NCI-H748 treated with DMSO at 0.1 percent for 48 hours (cell line): Measurements from ENCODE around the gene EXOSC2.

Source experiments
- DNase-seq: peaks from one replicate; lab custom pipeline; 2025; lab: John Stamatoyannopoulos, UW

Gene EXOSC2, protein sequence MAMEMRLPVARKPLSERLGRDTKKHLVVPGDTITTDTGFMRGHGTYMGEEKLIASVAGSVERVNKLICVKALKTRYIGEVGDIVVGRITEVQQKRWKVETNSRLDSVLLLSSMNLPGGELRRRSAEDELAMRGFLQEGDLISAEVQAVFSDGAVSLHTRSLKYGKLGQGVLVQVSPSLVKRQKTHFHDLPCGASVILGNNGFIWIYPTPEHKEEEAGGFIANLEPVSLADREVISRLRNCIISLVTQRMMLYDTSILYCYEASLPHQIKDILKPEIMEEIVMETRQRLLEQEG

DNA sequence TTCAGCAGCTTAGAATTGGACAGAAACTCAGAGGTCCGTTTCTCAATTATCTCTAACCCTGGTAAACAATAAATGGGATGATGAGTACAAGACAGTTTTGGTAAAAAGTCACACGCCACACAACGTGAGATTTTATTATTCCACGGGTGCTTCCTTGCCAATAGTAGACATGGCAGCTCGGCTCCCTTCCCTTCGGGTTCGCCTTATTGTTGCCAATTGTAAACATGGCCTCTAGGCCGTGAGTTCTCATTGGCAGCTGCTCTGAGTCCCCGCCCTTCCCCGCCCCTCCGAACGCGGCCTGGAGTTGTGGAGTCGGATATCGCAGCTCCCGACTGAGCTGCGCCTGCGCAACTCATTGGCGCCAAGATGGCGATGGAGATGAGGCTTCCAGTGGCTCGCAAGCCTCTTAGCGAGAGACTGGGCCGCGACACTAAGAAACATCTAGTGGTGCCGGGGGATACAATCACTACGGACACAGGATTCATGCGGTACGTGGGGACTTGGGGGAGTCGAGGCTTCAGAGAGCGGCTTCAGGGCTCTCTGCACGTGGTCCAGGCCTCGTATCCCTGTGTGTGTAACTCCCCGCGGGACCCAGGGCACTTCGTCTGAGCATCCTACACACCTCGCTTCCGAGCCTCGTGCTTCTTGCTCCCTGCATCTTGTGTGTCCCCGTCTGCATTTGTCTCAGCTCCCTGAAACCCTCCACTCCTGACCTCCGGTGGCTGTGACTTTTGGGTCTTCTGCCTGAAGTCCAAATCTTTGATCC, at the start of gene EXOSC2:
TSS of gene EXOSC2 (plus strand) at position 355 of the 766 bp plus-strand sequence. CDS start at position 367, 12 bp downstream.
- peak; percentile 89 for DNase-seq

DNA sequence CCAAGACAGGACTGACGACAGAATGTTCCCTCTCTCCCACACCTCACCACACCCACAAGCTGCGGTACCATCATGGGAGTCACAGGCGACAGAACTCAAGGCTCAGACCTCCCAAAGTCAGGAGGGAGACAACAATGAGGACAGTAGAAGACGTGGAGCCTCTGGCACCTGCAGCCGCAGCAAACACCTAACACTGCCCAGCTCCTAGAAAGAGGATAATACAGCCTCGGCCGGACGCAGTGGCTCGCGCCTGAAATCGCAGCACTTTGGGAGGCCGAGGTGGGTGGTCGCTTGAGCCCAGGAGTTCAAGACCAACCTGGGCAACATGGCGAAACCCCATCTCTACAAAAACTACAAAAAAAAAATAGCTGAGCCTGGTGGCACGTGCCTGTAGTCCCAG, 42.4 kb upstream of the EXOSC2 start:
- no peak for DNase-seq

DNA sequence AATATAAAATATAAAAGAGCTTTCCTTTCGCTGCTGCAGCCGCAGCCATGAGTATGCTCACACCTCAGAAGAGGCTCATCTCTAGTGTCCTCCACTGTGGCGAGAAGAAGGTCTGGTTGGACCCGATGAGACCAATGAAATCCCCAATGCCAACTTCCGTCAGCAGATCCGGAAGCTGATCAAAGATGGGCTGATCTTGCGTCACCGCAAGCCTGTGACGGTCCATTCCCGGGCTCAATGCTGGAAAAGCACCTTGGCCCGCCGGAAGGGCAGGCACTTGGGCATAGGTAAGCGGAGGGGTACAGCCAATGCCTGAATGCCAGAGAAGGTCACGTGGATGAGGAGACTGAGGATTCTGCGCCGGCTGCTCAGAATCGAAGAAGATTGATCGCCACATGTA, 41.8 kb upstream of the EXOSC2 start:
- DNase-seq: no peak

DNA sequence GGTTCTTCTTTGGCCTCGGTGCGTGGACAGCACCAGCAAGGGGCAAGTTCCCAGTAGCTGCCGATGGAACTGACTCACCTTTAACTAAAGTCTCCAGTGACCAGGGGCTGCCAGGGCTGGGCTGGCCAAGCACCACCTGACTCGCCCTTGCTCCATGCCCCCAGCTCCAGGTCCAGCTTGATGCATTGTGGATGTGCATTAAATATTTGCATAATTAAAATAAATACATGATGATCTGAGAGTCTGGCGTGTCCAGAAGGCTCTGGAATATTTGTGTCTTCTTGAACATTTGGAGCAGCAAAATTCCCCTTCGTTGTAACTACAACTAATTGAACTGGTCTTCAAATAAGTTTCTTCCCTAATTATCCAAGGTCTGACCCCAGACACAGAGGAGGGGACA, 38.7 kb upstream of the EXOSC2 start:
- DNase-seq: no peak

DNA sequence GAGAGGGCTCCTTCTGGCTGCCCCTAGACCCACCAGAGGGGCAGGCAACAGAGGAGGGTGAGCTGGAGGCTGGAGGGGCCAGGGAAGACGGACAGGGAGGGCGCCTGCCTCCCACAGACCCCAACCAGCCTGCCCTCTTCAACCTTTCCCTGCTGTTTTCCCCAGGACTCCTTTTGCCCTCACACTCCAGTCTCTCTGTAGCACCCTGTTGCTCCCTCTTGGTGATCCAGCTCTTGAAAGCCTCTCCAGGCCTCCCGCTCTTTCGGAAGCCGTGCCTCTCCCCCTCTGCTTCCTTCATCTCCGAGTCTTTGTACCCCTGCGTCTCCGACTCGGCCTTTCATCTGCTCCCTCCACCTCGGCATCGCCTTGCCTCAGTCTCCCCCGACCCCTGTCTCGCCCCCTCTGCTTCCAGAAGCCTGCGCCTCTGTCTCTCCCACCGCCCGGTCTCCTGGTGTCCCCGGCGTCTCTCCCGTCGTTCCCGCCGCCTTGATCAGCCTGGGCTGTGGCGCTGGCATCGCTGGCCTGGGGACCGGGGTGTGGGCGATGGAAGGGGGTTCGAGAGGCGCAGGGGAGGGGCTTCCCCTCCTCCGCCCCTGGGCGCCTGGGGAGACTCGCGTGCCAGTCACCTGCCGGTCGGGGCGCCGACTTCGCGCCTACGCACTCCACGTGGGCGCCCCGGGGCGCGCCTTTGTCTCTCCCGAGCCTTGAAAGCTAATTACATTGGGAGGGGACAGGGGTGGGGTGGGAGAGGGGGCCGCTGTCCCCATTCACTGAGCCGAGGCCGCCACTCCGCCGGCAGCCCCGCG, 34.5 kb upstream of the EXOSC2 start:
- no peak for DNase-seq

DNA sequence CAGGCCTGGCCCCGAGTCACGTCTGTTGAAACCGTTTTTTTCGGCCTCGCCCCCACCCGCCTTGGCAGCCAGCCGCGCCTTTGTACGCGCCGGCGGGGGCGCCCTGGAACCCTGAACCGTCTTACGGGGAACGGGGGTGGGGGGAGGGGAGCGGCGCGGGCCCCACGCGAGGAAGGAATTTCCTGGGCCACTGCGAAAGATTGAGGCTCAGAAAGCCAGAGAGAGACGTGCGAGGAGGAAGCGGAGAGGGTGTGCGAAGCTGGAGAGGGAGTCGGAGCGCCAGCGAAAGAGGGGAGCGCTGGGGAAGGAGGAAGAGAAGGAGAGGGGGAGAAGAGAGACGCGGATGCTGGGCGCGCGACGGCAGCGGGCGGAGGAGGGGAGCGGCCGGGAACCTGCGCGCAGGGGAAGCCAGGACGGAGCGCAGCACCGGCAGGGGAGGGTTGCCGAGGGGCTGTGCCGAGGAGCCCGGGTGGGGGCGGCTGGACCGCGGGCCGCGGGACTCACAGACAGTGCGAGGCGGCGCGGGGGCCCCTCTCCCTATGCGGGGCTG, 33.8 kb upstream of the EXOSC2 start:
- no peak for DNase-seq

DNA sequence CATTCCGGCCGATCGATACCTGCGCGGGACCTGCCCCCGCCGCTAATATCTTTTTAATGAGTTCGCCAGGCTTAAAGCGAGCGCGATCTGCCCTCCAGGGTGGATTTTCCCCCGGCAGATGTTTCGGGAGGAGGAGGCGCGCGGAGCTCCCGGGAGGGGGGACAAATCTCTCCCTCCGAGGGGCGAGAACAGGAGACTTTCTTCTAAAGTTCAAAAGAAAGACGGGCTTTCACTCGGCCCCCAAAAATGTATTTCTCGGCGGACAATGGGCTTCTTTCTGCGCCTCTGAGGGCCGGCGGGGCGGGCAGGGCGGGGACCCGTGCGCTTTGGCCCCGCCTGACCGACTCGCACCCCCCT, 33.3 kb upstream of the EXOSC2 start:
- DNase-seq: no peak

DNA sequence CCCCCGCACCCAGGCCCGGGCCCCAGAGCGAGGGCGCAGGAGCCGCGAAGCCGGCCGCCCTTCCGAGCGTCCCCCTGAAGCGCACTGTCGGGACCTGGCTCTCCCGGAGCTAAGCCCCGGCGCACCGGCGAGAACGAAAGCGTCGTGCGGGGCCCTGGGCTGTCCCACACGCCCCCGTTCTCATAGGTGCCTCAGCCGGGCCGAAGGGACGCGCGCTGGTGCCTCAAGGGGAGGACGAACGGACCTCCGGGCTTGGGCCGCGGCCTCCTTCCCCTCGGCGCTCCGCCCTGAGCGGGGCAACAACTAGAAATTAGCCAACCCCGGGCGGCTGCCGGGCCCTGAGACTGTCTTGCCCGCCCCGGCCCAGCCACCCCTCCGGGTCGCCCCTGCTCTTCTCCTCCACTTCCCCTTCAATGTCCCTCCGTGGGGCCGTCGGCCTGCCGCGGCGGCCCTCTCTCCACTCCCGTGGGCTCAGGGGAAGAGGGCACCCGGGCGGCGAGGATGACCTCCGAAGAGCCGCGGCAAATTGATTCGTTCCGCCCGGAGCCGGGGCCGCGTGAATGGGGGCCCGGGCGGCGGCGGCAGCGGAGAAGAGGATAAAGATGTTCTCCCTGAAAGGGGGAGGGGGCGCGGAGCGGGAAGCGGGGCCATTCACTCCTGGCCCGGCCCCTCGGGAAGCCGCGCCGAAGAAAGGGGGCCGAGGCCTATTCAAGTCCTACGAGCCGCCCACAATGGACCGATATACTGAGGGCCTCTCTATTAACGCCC, 32.7 kb upstream of the EXOSC2 start:
- DNase-seq: no peak

DNA sequence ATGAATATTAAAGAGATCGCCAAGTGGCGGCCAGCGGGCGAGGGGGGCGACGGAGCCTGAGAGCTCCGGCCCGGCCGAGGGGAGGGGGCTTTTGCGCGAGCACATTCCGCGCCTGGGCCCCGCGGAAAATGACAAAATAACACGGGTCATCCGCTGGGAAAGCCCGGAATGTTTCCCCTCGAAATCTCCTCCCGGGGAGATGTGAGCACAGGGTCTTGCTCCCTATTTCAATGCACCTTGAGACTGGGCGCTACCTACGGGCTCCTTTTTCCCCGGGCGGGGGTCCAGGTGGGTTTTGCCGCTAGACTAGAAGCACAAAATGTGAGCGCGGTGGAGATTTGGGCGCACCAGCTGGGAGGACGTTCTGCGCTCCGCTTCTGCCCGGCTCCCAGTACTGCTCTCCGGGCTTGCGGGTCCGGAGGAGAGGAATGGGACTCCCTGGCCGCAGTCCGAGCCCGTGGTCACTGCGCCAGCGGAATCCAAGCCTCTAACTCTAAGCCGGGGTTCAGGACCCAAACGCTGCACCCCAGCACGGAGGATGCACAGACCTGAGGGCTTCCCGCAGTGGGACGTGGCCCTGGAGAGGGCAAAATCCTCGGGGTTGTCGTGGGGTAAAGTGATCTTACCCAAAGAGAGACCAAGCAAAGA, 32.0 kb upstream of the EXOSC2 start:
- DNase-seq: no peak

DNA sequence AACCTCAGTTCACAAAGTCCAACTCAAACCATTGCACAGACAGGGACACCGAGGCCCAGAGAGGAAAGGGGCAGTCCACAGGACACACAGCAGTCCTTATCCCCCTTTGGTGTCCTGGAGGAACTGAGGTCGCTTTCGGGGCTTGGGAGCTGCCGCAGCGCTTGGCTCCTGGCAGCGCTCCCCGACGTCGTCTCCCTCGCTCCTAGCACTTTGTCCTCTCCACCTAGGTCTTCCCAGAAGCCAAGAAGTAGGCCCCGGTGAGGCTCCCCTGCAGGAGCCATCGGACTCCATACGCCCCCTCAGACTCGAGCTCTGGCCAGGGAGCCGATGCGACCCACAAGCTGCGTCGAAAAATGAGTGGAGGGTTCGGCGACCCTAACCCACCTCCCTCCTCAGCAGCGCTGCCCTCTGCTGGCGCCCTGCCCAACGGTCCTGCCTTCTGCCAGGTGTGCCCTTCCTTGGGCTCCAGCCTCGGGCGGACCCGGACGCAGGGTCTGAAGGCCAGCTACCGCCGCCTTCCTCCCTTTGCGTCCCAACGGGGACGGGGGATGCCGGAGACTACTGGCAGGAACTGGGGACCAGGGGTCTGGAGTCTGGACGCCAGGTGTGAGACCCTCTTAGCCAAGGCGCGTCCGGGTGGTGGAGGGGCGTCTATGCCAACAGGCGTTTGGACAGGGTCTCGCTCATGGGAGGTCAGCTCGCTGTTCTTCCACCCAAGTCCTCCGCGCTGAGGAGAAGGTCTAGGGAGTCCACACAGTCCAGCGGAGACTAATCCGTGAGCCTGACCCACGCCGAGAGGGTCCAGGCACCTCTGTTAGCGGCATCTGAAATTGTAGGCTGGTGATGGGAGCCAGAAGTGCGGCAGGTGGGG, 31.2 kb upstream of the EXOSC2 start:
- DNase-seq: no peak

DNA sequence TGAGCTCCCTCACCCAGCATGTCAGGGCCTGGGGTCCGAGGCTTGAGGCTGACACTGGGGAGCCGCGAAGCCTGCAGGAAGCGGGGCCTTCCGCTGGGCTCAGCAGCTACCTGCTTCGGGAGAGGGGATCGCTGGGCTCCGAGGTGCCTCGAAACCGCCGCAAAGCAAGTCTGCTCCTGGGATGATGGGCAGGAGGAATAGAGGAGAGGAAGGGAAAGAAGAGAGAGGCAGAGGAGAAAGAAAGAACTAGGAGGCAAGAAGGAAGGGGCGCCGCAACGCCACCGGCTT, 30.7 kb upstream of the EXOSC2 start:
- DNase-seq: no peak

DNA sequence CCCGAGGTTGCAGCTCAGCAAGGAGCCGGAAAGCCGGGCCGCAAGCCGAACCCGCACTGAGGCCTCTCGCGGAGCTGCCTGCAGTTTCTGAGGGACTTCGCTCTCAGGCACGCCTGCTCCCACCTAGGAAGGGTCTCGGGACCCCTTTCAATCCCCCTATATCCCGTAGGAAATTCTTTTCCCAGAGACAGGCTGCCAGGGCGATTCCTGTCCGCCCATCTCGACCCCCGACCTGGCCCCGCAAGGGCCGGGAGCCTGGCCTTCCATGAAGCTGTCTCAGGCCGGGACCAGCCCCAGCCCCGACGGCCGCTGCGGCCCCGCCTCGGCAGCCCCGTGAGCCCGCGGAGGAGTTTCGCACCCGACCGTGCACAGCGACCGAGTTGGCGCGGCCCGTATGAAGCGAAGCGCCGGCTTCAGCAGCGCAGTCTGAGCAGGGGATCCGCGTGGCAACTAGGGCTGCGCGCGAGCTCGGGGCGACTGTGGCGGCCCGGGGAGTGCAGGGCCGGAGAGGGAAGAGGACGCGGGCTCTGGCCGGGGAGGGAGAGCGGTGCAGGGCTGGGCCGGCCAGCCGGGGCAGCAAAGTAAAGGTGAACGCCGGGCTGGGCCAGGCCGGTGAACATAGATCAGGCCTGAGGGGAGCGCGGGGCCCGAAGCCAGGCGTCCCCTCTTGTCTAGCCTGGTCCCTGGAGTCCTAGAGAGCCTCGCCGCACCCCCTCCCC, 30.2 kb upstream of the EXOSC2 start:
- no peak for DNase-seq

DNA sequence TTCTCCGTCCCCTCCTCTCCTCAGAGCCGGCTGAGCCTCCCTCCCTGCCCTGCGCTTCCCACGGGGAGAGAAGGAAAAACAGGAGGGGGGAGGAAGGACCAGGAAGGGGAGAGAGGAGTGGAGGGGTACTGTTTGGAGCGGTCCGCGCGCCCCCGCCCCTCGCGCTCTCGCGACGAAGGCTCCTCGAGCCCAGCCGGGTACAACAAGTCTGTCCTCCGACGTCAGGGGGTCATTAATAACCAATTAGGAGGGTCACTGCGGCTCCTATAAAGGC, 29.7 kb upstream of the EXOSC2 start:
- no peak for DNase-seq

DNA sequence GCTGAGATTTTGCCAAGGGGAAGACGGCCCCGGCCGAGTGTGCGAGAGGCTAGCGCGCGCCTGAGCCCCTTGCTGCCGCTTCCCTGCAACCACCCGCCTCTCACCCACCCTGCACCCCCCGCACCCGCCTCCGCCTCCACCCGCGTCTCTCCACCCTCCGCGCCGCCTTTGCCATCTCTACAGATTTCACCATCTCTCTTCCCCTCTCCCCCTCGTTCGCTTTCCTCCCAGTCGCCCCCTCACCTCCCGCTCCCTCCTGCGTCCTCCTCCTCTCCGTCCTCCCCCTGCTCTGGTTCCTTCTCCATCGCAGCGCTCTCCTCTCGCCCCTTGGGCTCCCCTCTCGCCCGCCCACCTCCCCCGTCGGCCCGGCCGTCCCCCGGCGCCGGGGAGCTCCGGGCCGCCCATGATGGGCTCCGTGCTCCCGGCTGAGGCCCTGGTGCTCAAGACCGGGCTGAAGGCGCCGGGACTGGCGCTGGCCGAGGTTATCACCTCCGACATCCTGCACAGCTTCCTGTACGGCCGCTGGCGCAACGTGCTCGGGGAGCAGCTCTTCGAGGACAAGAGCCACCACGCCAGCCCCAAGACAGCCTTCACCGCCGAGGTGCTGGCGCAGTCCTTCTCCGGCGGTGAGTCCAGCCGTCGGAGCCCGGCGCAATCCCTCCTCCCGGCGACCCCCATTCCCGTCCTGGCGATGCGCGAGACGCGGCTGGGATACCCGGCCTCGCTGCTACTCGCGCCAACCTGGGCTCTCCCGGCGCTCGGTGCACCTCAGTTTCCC, 29.1 kb upstream of the EXOSC2 start, which contains the start of gene PRDM12:
TSS of gene PRDM12 (plus strand) at position 344 of the 778 bp plus-strand sequence. CDS start at position 404, 60 bp downstream.
- DNase-seq: no peak

DNA sequence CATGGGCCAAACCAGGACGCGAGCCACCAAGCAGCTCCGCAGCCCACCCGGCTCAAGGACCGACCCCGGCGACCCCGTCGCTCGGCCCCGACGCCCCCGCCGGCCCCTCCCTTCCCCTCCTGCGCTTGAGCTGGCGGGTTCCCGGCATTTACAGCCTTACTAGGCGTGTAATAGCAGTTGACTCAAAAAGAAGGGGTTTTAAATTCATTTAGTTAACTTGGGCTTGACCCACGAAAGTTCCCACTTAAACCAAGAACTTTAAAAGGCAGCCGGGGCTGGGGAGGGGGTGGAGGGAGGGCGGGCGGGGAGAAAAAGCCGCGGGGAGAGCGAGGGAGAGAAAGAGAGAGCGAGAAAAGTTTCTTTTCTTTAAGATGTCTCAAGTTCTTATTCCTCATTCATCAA, 28.6 kb upstream of the EXOSC2 start:
- no peak for DNase-seq

DNA sequence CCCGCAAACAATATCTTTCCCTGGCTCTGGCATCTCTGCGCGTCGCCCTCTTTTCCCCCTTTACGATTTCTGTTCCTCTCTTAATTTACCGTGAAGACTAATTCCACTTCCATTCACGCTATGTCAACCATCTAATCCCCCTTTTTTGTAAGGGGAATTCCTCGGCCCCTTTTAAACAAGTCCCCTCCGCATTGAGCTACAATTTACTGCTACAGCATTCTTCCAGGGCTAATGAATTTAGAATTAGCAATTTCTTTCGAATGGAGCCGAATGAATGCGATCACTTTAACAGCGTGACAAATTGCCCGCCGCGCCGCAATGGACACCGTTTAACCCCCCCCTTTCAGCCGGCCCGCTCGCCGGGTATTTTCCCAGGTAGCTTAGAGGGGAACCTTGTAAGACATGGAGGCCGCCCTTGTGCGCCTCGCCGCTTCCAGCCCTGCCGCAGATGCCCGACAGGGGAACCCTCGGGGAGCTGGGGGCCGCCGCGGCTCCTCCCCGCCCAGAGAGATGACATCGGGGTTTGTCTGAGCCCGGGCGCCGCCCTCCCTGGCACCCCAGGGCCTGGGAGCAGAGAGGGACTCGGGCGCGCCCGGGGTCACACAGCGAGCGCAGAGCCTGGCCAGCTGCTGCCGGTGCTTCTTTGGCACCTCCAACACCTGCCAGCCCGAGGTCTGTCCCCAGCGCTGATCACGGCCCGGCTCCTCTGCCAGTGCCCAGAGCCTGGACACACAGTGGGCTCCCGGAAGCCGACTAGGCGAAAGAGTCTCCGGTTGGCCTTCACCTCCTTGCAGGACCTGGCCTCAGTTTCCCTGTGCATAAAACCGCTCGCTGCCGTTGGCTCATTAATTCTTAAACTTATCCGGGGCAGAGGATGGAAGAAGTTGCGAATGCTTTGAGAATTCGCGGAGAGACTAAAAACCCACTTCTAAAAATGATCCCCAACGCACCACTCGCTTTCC, 27.9 kb upstream of the EXOSC2 start:
- DNase-seq: no peak

DNA sequence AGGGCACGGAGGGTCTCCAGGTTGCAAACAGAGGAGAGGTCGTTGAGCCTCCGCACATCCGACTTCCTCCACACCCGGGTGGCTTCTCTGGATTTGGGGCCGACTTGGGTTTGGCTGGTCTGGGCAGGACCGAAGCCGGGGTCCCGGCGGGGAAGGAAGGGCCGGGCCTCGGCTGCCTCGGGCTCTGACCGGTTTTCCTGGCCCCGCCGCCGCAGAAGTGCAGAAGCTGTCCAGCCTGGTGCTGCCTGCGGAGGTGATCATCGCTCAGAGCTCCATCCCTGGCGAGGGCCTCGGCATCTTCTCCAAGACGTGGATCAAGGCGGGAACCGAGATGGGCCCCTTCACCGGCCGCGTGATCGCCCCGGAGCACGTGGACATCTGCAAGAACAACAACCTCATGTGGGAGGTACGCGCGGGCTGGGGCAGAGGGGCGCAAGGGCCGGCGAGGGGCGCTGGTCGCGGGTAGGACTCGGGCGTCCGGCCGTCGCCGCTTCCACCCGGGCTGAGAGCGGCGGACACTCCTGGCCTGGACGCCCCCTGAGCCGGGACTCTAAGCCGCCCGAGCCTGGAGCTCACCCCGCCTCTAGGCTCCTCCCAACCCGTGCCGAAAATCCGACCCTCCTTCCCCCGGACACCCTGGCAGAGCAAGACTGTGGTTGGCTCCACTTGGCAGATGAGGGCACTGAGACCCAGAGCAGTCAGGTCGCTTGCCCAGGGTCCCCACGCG, 27.0 kb upstream of the EXOSC2 start:
- no peak for DNase-seq

DNA sequence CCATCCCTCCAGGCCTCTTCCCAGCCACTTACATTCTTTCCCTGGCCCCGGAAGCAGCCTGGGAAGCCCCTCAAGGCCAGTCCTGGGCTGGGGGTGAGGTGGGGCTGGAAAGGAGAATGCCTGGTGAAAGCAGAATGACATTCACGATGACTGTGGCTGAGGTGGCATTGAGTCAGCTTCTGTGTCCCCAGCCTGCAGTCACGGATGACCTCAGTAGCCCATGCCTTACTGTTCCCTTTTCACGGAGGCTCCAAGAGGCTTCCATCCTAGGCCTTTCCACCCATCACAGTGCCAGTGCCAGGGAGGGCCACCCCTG, 26.5 kb upstream of the EXOSC2 start:
- DNase-seq: no peak
